MV-4-11 (cell line): ENCODE data around the gene MS4A13.
"Not testable (repeated sequence)": the region's sequence is repeated elsewhere in the genome, so short reads cannot be mapped to it uniquely, and the experiment has no call there.

Source experiments
- DNase-seq: peaks from one replicate; lab custom pipeline; 2025; lab: John Stamatoyannopoulos, UW

The MS4A13 gene

GRCh38 chr11:60515144-60515855, at the start of gene MS4A13:
Gene MS4A13 (plus strand): TSS chr11:60515392. CDS start chr11:60518084, 2,692 bp downstream.
- no peak for DNase-seq

GRCh38 chr11:60468829-60469228, 46.4 kb upstream of the MS4A13 start:
- DNase-seq = no peak

- DNase-seq = no peak
Measured at GRCh38 chr11:60469723-60470122, 45.5 kb upstream of the MS4A13 start.

- DNase-seq = peak; percentile 94
Measured at GRCh38 chr11:60477035-60477445, 38.2 kb upstream of the MS4A13 start.

GRCh38 chr11:60482361-60482760, 32.8 kb upstream of the MS4A13 start:
- peak; percentile 75 for DNase-seq

- peak; percentile 33 for DNase-seq
Measured at GRCh38 chr11:60485987-60486386, 29.2 kb upstream of the MS4A13 start.

GRCh38 chr11:60492488-60493009, 22.6 kb upstream of the MS4A13 start, which contains the start of gene MS4A12:
Gene MS4A12 (plus strand): TSS chr11:60492778. CDS start chr11:60497319, 4,541 bp downstream.
- no peak for DNase-seq

- no peak for DNase-seq
Measured at GRCh38 chr11:60493454-60493853, 21.7 kb upstream of the MS4A13 start.

- DNase-seq = peak; percentile 46
Measured at GRCh38 chr11:60498399-60498798, 16.8 kb upstream of the MS4A13 start.

- DNase-seq = peak; percentile 63
Measured at GRCh38 chr11:60498853-60499252, 16.3 kb upstream of the MS4A13 start.

- no peak for DNase-seq
Measured at GRCh38 chr11:60500276-60500910, 14.8 kb upstream of the MS4A13 start.

GRCh38 chr11:60502221-60502775, 12.9 kb upstream of the MS4A13 start:
- no peak for DNase-seq

- DNase-seq = peak; percentile 73
Measured at GRCh38 chr11:60504219-60504905, 10.8 kb upstream of the MS4A13 start.

- DNase-seq = not testable (repeated sequence)
Measured at GRCh38 chr11:60509609-60510008, 5.6 kb upstream of the MS4A13 start.

- not testable (repeated sequence) for DNase-seq
Measured at GRCh38 chr11:60510209-60510608, 5.0 kb upstream of the MS4A13 start.

- DNase-seq = peak; percentile 3
Measured at GRCh38 chr11:60511393-60511792, 3.8 kb upstream of the MS4A13 start.

GRCh38 chr11:60512651-60513225, 2.5 kb upstream of the MS4A13 start:
- DNase-seq = no peak

- DNase-seq = peak; percentile 5
Measured at GRCh38 chr11:60513496-60514460, 1.4 kb upstream of the MS4A13 start.

- DNase-seq = no peak
Measured at GRCh38 chr11:60528465-60528864, 13.3 kb downstream of the MS4A13 start.

- peak; percentile 98 for DNase-seq
Measured at GRCh38 chr11:60528934-60529333, 13.7 kb downstream of the MS4A13 start.
